ENCODE data around the gene HIGD1C.

DNA sequence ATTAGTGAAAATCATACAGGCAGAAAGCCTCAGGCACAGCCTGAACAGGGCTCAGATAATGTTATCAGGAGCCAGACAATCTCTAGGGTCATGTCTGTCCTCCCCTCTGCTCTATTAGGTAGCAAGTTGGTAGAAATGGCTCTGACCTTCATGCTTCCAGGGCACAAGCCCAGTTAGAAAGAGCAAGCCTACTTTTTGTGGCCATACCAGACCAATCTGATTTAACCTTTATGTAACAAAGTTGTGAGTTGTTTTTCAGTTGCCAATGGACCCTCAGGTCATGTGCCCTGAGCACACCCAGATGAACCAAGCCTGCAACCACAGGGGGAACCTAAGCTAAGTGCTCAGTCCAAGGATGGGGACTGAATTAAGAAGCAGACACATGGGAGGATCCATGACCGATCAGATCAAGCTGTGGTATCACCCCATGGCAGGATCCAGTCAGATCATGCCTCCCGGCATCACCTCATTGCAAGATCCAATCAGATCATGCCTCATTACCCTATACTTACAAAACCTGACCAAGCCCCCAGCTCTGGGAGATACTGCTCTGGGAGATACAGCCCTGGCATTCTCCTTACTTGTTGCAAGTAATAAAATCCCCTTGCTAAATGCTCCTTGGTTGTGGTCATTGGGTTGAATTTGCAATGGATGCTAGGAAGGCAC, 18.8 kb upstream of the HIGD1C start:
- TF ChIP-seq, protein P1, sequence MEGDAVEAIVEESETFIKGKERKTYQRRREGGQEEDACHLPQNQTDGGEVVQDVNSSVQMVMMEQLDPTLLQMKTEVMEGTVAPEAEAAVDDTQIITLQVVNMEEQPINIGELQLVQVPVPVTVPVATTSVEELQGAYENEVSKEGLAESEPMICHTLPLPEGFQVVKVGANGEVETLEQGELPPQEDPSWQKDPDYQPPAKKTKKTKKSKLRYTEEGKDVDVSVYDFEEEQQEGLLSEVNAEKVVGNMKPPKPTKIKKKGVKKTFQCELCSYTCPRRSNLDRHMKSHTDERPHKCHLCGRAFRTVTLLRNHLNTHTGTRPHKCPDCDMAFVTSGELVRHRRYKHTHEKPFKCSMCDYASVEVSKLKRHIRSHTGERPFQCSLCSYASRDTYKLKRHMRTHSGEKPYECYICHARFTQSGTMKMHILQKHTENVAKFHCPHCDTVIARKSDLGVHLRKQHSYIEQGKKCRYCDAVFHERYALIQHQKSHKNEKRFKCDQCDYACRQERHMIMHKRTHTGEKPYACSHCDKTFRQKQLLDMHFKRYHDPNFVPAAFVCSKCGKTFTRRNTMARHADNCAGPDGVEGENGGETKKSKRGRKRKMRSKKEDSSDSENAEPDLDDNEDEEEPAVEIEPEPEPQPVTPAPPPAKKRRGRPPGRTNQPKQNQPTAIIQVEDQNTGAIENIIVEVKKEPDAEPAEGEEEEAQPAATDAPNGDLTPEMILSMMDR (IDR thresholded peaks at IDR 0.05), result no peak
- TF ChIP-seq EP300 (IDR thresholded peaks at IDR 0.05), result no peak
- TF ChIP-seq POLR2A (IDR thresholded peaks at IDR 0.05), result no peak
